HG03457 (cell line): Measurements from ENCODE around the gene CEP250.

Experiments used
- ATAC-seq: cut with Tn5 transposase; IDR thresholded peaks from one replicate; pipeline ENCODE4 v1.9.1; 2021; ENCODE audit warnings: moderate number of reproducible peaks; ENCODE audit not compliant: unreplicated experiment

Gene CEP250

DNA sequence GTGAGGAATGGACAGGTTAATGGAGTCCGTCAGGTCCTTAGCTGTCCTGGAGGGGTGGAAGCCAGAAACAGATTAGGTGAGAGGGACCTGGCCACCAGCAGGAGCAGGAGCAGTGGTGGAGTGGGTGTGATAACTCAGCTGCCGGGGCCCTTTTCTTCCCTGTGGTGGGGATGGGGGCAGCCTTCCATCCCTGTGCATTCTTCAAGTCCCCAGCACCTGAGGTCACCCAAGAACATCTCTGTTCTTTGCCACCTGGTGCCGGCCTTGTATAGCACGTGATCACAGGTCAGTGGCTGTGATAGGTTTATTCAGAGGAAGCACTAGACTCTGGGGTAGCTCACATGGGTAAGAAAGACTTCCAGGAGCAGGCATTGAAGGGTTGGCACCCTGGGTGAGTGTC lies 103.1 kb downstream of the CEP250 start:
- ATAC-seq: no peak

DNA sequence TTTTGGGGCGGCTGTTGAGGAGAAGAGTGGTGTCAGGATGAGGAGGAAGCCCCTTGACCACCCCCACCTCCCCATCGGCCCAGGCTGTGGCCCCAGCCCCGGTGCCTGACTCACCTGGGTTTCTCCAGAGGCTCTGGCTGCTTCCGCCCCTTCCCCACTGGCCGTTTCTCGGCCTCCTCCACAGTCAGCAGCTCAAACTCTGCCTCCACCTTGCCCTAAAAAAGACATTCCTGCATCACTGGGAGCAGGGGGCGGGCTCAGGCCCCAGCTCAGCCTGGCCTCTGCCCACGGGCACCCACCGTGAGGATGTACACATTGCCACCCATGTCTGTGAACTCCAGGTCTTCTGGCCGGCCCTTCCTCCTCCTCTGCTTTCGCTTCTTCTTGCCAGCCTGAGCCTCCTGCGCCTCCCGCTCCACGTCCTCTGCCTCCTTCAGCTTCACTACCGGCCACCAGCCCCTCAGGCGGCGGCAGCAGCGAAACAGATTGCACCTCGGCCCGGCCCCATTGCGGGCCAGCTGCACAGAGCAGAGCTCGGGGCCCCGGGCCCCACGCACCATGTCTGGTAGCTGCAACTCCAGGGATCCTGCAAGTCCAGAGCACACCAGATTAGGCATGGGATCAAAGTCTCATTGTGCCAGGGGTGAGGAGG lies 103.8 kb downstream of the CEP250 start:
- no peak for ATAC-seq

DNA sequence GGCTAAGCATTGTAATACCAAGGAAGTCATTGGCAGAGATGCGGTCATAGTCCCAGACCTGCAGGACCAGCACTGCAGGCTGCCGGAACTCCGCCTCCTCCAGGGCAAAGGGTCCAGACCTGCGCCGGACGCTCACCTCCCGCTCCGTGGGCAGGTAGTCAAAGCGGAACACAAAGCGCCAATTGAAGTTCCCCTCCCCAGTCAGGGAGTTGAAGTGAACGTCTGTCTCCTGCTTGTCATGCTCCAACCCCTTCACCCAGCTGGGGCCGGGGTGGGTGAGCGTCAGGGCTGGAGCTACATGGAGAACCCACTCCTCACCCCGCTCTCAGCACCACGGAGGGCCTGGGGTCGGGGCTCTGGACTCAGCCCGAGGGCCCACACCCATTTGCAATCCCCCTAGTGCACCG lies 104.7 kb downstream of the CEP250 start:
- ATAC-seq: no peak

DNA sequence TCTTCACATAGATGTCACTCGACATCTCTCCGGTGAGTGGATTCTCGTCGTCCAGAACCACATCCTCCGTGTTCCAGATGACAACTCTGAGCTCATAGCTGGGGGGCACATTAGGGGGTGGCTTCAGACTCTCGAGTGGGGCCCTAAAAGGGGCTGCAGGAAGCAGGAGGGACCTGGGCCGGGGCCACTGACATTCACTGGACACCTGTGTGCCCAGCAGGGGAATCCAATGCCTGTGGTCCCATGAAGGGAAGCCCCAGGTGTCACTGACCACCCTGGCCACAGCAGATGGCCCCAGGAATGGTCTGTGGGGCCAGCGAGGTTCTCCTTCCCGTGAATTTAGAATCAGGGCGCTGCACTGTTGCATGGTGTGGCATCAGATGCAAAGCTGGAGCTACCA lies 105.1 kb downstream of the CEP250 start:
- ATAC-seq: no peak

DNA sequence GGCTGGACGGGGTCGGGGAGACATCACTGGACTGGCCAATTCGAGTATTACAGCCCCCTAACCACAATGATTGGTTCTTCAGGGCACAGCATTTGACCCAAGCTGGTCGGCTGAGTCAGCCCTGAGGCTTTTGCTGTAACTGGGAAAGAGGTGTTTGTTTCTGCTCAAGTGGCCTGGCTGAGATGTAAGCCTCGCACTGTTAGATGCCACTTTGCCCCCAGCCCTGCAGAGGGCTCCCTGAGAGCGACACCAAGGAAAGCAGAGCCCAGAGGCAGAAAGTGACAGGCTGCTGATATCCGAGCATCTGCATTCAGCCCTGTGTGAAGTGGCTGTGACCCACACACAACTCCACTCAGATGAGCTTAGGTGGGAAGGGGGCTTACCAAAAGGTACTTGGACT lies 105.9 kb downstream of the CEP250 start:
- no peak for ATAC-seq

DNA sequence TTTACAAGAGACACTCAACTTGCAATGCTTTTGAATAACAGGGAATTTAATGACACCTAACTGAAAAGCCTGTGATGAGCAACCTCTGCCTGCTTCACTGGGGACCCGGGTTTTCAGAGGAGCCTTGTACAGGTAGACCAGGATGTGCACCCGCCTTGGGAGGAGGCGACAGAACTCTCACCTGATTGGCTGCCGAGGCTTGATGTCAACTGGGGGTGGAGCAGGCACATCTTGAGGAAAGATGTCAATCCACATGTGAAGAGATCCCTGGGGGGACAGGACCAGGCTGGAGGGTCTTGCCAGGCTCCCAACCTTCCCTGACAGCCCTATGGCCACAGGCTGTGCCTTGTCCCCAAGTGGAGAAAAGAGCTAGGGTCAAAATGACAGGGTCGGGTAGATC lies 106.3 kb downstream of the CEP250 start:
- ATAC-seq: no peak

DNA sequence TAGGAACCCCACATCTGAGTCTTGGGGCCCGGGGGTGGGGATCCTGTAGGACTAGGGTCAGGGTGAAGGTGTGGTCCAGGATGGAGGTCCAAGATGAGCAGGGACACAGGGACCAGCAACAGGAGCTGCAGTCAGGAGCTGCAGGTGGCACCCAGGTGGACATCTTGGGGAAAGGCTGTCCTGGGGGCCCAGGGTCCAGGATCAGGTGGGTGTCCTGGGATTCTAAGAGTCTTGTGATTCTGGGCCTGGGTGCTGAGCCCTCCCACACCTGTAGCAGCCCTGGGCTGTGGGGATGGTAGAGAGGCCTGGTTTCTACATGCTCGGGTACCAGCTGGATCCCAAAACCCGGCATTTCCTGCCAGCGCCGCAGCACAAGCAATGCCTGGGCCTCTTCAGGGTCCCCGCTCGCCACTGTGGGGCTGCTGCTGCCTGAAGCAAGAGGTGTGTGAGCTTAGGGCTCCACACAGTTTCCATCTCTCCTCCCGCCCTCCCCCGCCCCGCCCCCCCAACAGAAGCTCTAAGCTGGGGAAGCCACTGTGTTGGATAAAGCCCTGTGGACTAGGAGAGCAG lies 107.2 kb downstream of the CEP250 start:
- ATAC-seq: no peak

DNA sequence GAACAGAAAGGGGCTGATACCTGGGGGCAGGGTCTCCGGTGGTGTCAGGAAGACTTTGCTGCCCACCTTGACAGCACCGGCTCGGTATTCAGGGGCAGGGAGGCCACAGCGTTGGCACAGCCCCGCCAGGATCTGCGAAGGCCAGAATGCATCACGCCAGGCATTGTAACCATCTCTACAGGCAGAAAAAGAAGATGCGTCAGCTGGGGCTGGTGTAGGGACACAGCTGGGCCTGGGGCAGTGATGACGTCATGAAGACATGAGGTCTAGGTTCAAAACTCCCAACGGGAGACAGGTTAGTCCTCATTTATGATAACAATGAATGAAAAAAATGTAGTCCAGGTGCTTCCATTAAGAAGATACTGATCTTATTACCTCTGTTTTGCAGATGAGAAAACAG lies 108.4 kb downstream of the CEP250 start:
- no peak for ATAC-seq

DNA sequence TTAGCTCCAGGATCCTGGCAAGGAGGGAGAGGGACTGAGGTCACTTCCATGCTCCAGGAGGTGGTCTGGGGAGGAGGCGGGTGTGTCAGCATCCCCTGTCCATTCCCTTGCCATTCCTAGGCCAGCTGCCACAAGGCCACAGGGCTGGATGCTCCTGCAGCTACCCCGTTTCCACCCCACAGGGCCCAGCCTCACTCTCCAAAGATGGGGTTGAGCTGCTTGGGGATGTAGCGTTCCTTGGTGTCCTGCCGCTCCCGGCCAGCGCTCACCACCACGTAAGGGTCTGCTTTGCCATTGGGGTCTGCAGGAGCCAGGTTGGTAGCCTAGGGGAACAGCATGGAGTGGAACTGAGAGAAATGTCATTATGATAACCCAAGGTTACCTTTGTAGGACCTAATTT lies 109.5 kb downstream of the CEP250 start:
- no peak for ATAC-seq

DNA sequence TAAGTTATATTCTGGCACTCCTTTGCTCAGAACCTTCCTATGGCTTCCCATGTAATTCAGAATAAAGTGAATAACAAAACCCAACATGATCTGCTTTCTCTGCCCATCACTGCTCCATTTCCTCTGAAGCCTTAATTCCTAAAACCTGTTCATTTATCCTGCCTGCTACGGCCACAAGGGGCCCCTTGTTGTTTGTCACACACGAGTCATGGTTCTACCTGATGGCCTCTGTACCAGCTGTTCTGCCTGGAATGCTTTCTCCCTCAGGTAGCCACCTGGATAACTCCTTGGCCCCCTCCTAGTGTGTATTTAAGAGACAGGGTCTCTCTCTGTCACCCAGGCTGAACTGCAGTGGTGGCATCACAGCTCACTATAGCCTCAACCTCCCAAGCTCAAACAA lies 113.2 kb downstream of the CEP250 start:
- ATAC-seq: no peak
